ENCODE data around the gene HSD17B8. TPM values are rescaled to one million over a fixed set of nuclear protein-coding genes. Genes with fewer than 3 reads are reported as not detected.

HSD17B8 gene
- total RNA-seq, 6 donors from 2014 or later = 8.2 to 39.3 (median 28.7) TPM

- no peak for ATAC-seq (ENCODE audit: low FRiP score in 2 of 2)
- 57 to 60% methylated on average over 8 of the region's 8 CpGs for WGBS, 2 donors
- H3K36me3 ChIP-seq = peaks cover 10 to 28% (median 26%) of the 10 kb centered on the region in 4 donors
- H3K4me3 ChIP-seq = no peak overlapping the region
- DNase-seq = peak in 1 of 2 donors; percentile 54
- TF ChIP-seq POLR2AphosphoS5 (IDR thresholded peaks at IDR 0.05) (no peak), POLR2A (IDR thresholded peaks at IDR 0.05) (no peak), CTCF (IDR thresholded peaks at IDR 0.05) (no peak), EP300 (IDR thresholded peaks at IDR 0.05) (no peak)
- peaks cover 0 to 14% (median 9%) of the 10 kb centered on the region in 4 donors for H3K27me3 ChIP-seq
- H3K9me3 ChIP-seq = no peaks in the 10 kb centered on the region
- peaks cover 17 to 20% (median 18%) of the 10 kb centered on the region in 4 donors for H3K4me1 ChIP-seq
- no peak overlapping the region for H3K27ac ChIP-seq
Observed at GRCh38 chr6:33191383-33192104, 12.9 kb upstream of the HSD17B8 start.

- H3K27ac ChIP-seq = peak within 1 kb of the TSS in 2 of 4 donors; percentile 50 to 76
- H3K4me3 ChIP-seq = peak within 1 kb of the TSS in 3 of 4 donors; percentile 40 to 46 (median 46)
- peaks cover 15 to 35% (median 32%) of the 10 kb centered on the region in 4 donors for H3K36me3 ChIP-seq
- H3K27me3 ChIP-seq = peaks cover 0 to 14% (median 9%) of the 10 kb centered on the region in 4 donors
- 16 to 32% methylated on average over 18 to 22 of the region's 35 CpGs for WGBS, 2 donors
- no peaks in the 10 kb centered on the region for H3K9me3 ChIP-seq
- DNase-seq (peak in 1 of 2 donors; percentile 82), ATAC-seq (ENCODE audit: low FRiP score in 2 of 2) (peak in 1 of 2 donors; percentile 28)
- peaks cover 17 to 20% (median 19%) of the 10 kb centered on the region in 4 donors for H3K4me1 ChIP-seq
- TF ChIP-seq CTCF (IDR thresholded peaks at IDR 0.05) (no peak), POLR2A (IDR thresholded peaks at IDR 0.05) (no peak)
Observed at GRCh38 chr6:33192105-33192646, 12.3 kb upstream of the HSD17B8 start, which contains the start of gene COL11A2. TSS of gene COL11A2 (minus strand) at chr6:33192467. CDS start at chr6:33192240, 227 bp downstream.

- Histone ChIP-seq H3K36me3 (peaks cover 16 to 40% (median 32%) of the 10 kb centered on the region in 4 donors), H3K4me1 (peaks cover 21 to 26% (median 24%) of the 10 kb centered on the region in 4 donors), H3K4me3 (peak overlapping the region in 3 of 4 donors; percentile 40 to 46 (median 46)), H3K27me3 (peaks cover 0 to 14% (median 9%) of the 10 kb centered on the region in 4 donors), H3K9me3 (no peaks in the 10 kb centered on the region), H3K27ac (peak overlapping the region in 2 of 4 donors; percentile 50 to 76)
- ATAC-seq (ENCODE audit: low FRiP score in 2 of 2) (no peak), DNase-seq (peak in 1 of 2 donors; percentile 90)
- 4 to 5% methylated on average over 29 to 55 of the region's 72 CpGs for WGBS, 2 donors
- TF ChIP-seq POLR2AphosphoS5 (IDR thresholded peaks at IDR 0.05) (no peak), POLR2A (IDR thresholded peaks at IDR 0.05) (no peak), EP300 (IDR thresholded peaks at IDR 0.05) (no peak), CTCF (IDR thresholded peaks at IDR 0.05) (no peak)
Observed at GRCh38 chr6:33192671-33193602, 11.5 kb upstream of the HSD17B8 start.

- ATAC-seq (ENCODE audit: low FRiP score in 2 of 2) = no peak
- Histone ChIP-seq H3K9me3 (no peaks in the 10 kb centered on the region), H3K36me3 (peaks cover 16 to 40% (median 32%) of the 10 kb centered on the region in 4 donors), H3K4me1 (peaks cover 28 to 32% (median 30%) of the 10 kb centered on the region in 4 donors), H3K27ac (peak overlapping the region in 2 of 4 donors; percentile 50 to 76), H3K4me3 (peak overlapping the region in 2 of 4 donors; percentile 46), H3K27me3 (peaks cover 0 to 14% (median 9%) of the 10 kb centered on the region in 4 donors)
- WGBS, 2 donors = 56 to 68% methylated on average over 5 to 6 of the region's 6 CpGs
- TF ChIP-seq CTCF (IDR thresholded peaks at IDR 0.05) (no peak), POLR2A (IDR thresholded peaks at IDR 0.05) (no peak), EP300 (IDR thresholded peaks at IDR 0.05) (no peak), POLR2AphosphoS5 (IDR thresholded peaks at IDR 0.05) (no peak)
- DNase-seq = no peak
Observed at GRCh38 chr6:33193619-33194018, 10.8 kb upstream of the HSD17B8 start.
